ENCODE results near the gene UGT1A10. TPM values are rescaled to one million over a fixed set of nuclear protein-coding genes. Genes with fewer than 3 reads are reported as not detected.

The UGT1A10 gene
- total and polyA plus RNA-seq, 2 donors (not counting 1 experiment from before 2014, with no cell fraction given) = not detected

DNA sequence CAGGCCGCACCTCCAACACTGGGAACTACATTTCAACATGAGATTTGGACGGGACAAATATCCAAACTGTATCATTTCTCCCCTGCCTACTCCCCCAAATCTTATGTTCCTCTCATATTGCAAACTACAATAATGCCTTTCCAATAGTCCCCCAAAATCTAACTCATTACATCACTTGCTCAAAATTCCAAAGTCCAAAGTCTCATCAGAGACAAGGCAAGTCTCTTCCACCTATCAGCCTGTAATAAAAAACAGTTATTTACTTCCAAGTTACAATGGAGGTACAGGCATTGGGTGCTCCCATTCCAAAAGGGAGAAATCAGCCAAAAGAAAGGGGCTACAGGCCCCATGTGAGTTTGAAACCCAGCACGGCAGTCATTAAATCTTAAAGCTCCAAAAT lies 31.4 kb upstream of the UGT1A10 start:
- H2AFZ ChIP-seq (ENCODE audit: insufficient read depth, low read depth, low read length, poor library complexity, severe bottlenecking) = no peak overlapping the region
- H3K36me3 ChIP-seq (replicated peaks in 1 of 2; ENCODE audit: control extremely low read depth in 1 of 2, control insufficient read depth in 1 of 2, extremely low read depth in 1 of 2, insufficient read depth in 2 of 2, low read length in 1 of 2) = no peaks in the 10 kb centered on the region
- DNase-seq (no peak), ATAC-seq (ENCODE audit: low read depth) (no peak)
- H3K4me3 Mint-ChIP-seq = no peak overlapping the region
- no peaks in the 10 kb centered on the region for H3K4me1 ChIP-seq (ENCODE audit: control insufficient read depth in 2 of 2, insufficient read depth in 2 of 2, low read length in 2 of 2)
- no peaks in the 10 kb centered on the region for H3K79me2 ChIP-seq (ENCODE audit: control insufficient read depth, insufficient read depth, low read length)
- intact Hi-C loops (cut with micrococcal nuclease) = no loop called here
- H3K27ac ChIP-seq (ENCODE audit: low read length in 2 of 2) = no peak overlapping the region
- TF ChIP-seq CTCF (IDR thresholded peaks at IDR 0.05) (no peak), EZH2 (IDR thresholded peaks at IDR 0.05; ENCODE audit: borderline replicate concordance, insufficient read depth, low read depth, low read length, poor library complexity, severe bottlenecking) (no peak)
- peaks cover 0 to 6% (median 4%) of the 10 kb centered on the region in 4 experiments for H3K27me3 ChIP-seq (replicated peaks in 1 of 4; ENCODE audit: control extremely low read depth in 1 of 4, control insufficient read depth in 3 of 4, insufficient read depth in 4 of 4, low read length in 3 of 4)
- peaks cover 10% of the 10 kb centered on the region for H3K9me3 Mint-ChIP-seq (ENCODE audit: insufficient read depth)
- H3K4me1 Mint-ChIP-seq = no peaks in the 10 kb centered on the region
- ChIA-PET CTCF (no interaction called here), POLR2A (no interaction called here)
- H3K4me3 ChIP-seq (ENCODE audit: control extremely low read depth in 1 of 5, extremely low read depth in 1 of 5, insufficient read depth in 1 of 5, low read depth in 2 of 5, low read length in 4 of 5) = no peak overlapping the region
- 92% methylated on average over 2 of the region's 3 CpGs for WGBS (ENCODE audit: insufficient coverage)
- no peaks in the 10 kb centered on the region for H4K20me1 ChIP-seq (ENCODE audit: control insufficient read depth, insufficient read depth, low read length, poor library complexity, severe bottlenecking)
- H3K9ac ChIP-seq (ENCODE audit: low read length) = no peak overlapping the region
- peaks cover 0 to 3% (median 1%) of the 10 kb centered on the region in 3 donors for H3K9me3 ChIP-seq (ENCODE audit: control extremely low read depth in 1 of 3, control insufficient read depth in 2 of 3, insufficient read depth in 1 of 3, low read length in 2 of 3)
- no peak overlapping the region for H3K27ac Mint-ChIP-seq
- peaks cover 24% of the 10 kb centered on the region for H3K27me3 Mint-ChIP-seq
- no peak overlapping the region for H3K4me2 ChIP-seq (replicated peaks; ENCODE audit: low read depth, low read length, poor library complexity, severe bottlenecking)

DNA sequence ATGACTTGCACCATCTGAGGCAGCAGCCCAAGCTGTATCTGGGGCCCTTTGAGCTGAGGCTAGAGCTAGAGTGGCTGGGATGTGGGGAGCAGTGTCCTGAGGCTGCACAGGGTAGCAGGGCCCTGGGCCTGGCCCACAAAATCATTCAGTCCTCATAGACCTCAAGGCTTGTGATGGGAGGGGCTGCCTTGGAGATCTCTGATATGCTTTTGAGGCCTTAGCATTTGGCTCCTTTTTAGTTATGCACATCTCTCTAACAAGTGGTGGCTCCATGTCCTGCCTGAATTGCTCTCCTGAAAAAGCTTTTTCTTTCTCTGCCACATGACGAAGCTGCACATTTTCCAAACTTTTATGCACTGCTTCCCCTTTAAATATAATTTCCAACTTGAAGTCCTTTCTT lies 30.6 kb upstream of the UGT1A10 start:
- no peak for TF ChIP-seq EZH2 (IDR thresholded peaks at IDR 0.05; ENCODE audit: borderline replicate concordance, insufficient read depth, low read depth, low read length, poor library complexity, severe bottlenecking)
- TF ChIP-seq CTCF (IDR thresholded peaks at IDR 0.05) = no peak
- peaks cover under 1 to 3% (median 2%) of the 10 kb centered on the region in 3 donors for H3K9me3 ChIP-seq (ENCODE audit: control extremely low read depth in 1 of 3, control insufficient read depth in 2 of 3, insufficient read depth in 1 of 3, low read length in 2 of 3)
- ATAC-seq (ENCODE audit: low read depth) = no peak
- no peak overlapping the region for H2AFZ ChIP-seq (ENCODE audit: insufficient read depth, low read depth, low read length, poor library complexity, severe bottlenecking)
- no peak overlapping the region for H3K9ac ChIP-seq (ENCODE audit: low read length)
- no peak for DNase-seq
- H3K4me3 ChIP-seq (ENCODE audit: control extremely low read depth in 1 of 5, extremely low read depth in 1 of 5, insufficient read depth in 1 of 5, low read depth in 2 of 5, low read length in 4 of 5) = no peak overlapping the region
- H3K79me2 ChIP-seq (ENCODE audit: control insufficient read depth, insufficient read depth, low read length) = no peaks in the 10 kb centered on the region
- H3K36me3 ChIP-seq (replicated peaks in 1 of 2; ENCODE audit: control extremely low read depth in 1 of 2, control insufficient read depth in 1 of 2, extremely low read depth in 1 of 2, insufficient read depth in 2 of 2, low read length in 1 of 2) = no peaks in the 10 kb centered on the region
- 86% methylated on average over 1 of the region's 1 CpG for WGBS (ENCODE audit: insufficient coverage)
- Mint-ChIP-seq H3K4me3 (no peak overlapping the region), H3K27ac (no peak overlapping the region), H3K4me1 (no peaks in the 10 kb centered on the region), H3K27me3 (peaks cover 24% of the 10 kb centered on the region), H3K9me3 (ENCODE audit: insufficient read depth) (peaks cover 10% of the 10 kb centered on the region)
- H3K4me1 ChIP-seq (ENCODE audit: control insufficient read depth in 2 of 2, insufficient read depth in 2 of 2, low read length in 2 of 2) = no peaks in the 10 kb centered on the region
- intact Hi-C loops (cut with micrococcal nuclease) = no loop called here
- ChIA-PET POLR2A (no interaction called here), CTCF (no interaction called here)
- H3K27ac ChIP-seq (ENCODE audit: low read length in 2 of 2) = no peak overlapping the region
- H4K20me1 ChIP-seq (ENCODE audit: control insufficient read depth, insufficient read depth, low read length, poor library complexity, severe bottlenecking) = no peaks in the 10 kb centered on the region
- H3K27me3 ChIP-seq (replicated peaks in 1 of 4; ENCODE audit: control extremely low read depth in 1 of 4, control insufficient read depth in 3 of 4, insufficient read depth in 4 of 4, low read length in 3 of 4) = peaks cover 0 to 6% (median 3%) of the 10 kb centered on the region in 4 experiments
- no peak overlapping the region for H3K4me2 ChIP-seq (replicated peaks; ENCODE audit: low read depth, low read length, poor library complexity, severe bottlenecking)
